Sigmoid colon (tissue), 4 donors: ENCODE measurements around the gene EEFSEC.

Experiments
- CTCF ChIP-seq, 4 experiments: fragments of 450-650 bp in 3 of 4; fragments of 200-600 bp in 1 of 4; IDR thresholded peaks; one replicate each; pipeline ENCODE4 v1.5.1; 2016 to 2019; ENCODE audit warnings: antibody characterized with exemption in 4 of 4, mild to moderate bottlenecking in 3 of 4, moderate library complexity in 2 of 4
- EP300 ChIP-seq, 4 donors: sonication (generic); formaldehyde crosslinking; IDR thresholded peaks; one replicate each; pipeline ENCODE4 v1.6.1; 2017; ENCODE audit warnings: antibody characterized with exemption in 4 of 4
- POLR2A ChIP-seq, 2 donors: fragments of 450-650 bp; IDR thresholded peaks; one replicate each; pipeline ENCODE4 v1.6.1; 2016; ENCODE audit warnings: antibody characterized with exemption in 2 of 2, mild to moderate bottlenecking in 2 of 2, moderate library complexity in 2 of 2
- POLR2AphosphoS5 ChIP-seq, 4 donors: sonication (generic); formaldehyde crosslinking; IDR thresholded peaks; one replicate each; pipeline ENCODE4 v1.6.1; 2017; ENCODE audit warnings: antibody characterized with exemption in 4 of 4

DNA sequence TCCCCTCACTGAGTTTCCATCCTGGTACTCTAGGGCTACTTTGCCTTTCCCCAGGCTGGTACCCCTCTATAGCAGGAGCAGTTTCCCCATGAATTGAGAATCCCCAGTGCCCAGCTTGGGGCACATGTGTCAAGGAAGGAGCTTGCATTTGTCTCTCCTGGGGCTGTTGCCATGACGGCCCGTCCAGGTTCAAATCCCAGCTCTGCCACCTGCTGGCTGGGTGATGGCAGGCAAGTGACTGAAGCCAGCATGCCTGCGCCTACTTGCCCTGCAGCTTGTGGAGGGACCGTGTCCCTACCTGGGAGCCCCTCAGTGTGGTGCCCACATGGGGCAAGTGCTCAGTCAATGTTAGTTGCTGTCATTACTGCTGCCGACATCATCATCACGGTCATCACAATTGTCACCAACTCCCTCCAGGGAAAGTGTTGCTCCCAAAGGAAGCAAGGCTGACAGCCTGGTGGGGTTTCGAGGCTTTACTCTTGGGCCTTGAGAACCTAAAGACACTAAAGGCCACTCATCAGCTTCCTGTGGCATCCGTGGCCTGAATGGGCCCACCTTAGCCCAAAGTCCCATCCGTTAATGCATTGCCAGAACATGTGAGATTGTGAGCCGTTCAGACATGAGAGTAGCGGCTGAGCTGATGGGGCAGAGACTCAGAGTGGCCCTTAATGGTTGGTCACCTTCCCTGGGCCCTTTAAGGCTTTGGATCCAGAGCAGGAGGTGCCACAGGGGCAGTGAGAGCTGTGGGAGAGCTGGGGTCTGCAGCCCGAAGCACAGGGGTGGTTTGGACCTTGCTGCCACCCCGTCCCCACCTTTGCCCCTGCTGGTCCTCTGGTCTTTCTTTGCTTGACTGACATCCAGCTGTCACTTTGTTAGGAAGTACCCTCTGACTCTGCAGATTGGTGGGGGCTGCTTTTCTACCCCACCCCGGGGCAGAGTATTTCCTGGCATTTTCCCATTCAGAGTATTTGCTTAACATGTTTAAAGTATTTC is 169.0 kb downstream of the EEFSEC start:
- TF ChIP-seq CTCF (IDR thresholded peaks at IDR 0.05) (peak in 3 of 4 experiments; percentile 6 to 47 (median 34)), POLR2A (IDR thresholded peaks at IDR 0.05) (no peak), POLR2AphosphoS5 (IDR thresholded peaks at IDR 0.05) (no peak), EP300 (IDR thresholded peaks at IDR 0.05) (no peak)
